GM12878 (cell line): ENCODE measurements around the gene TRPV6. TPM values are rescaled to one million over a fixed set of nuclear protein-coding genes. Genes with fewer than 3 reads are reported as not detected.

Experiments
- ATAC-seq: fragments of 200-7000 bp; cut with Tn5 transposase; 3 replicates; pipeline ENCODE4 v1.9.1; 2020; ENCODE audit warnings: mild to moderate bottlenecking, moderate library complexity
- BruUV-seq: library from RNA; stranded (reverse); fragments of 400-500 nt; replicated peaks from 2 replicates; lab custom pipeline; 2021; lab: Mats Ljungman, UMichigan
- CTCF ChIA-PET: fragments of 300-600 bp; sonication (Branson Sonifier 250); formaldehyde crosslinking; extraction: SDS; loops from one replicate; lab custom pipeline; 2021; ENCODE audit warnings: inconsistent platforms; lab: Yijun Ruan, JAX
- POLR2A ChIA-PET: fragments of 350-600 bp; formaldehyde crosslinking; extraction: SDS; loops from one replicate; lab custom pipeline; 2021; ENCODE audit warnings: inconsistent platforms; lab: Charles Lee
- RAD21 ChIA-PET: fragments of 300-600 bp; sonication (Branson Sonifier 250); formaldehyde crosslinking; loops from one replicate; lab custom pipeline; 2023; ENCODE audit warnings: antibody characterized with exemption; ENCODE audit not compliant: unreplicated experiment; lab: Charles Lee
- SMC1A ChIA-PET: fragments of 300-600 bp; sonication (Branson Sonifier 250); formaldehyde crosslinking; loops from one replicate; lab custom pipeline; 2023; ENCODE audit not compliant: unreplicated experiment, uncharacterized antibody; lab: Charles Lee
- DNase-seq: peaks from one replicate; pipeline ENCODE4 v3.0.0-alpha.2; 2011; ENCODE audit warnings: low read depth, low spot score
- FAIRE-seq: peaks from 3 replicates; lab custom pipeline; 2011; peaks lifted over from hg19 to GRCh38; lab: Jason Lieb, UNC
- H2AFZ ChIP-seq: 2 replicates; pipeline ENCODE4 v1.6.0; 2011; ENCODE audit warnings: low read depth, low read length, control low read depth; ENCODE audit not compliant: control insufficient read depth
- H3K27ac ChIP-seq: 2 replicates; pipeline ENCODE4 v1.5.1; 2011; ENCODE audit warnings: control low read depth; ENCODE audit not compliant: control insufficient read depth, insufficient read depth
- H3K27me3 ChIP-seq, 2 experiments: replicated peaks in 1 of 2; 2 replicates each; pipeline versions ENCODE4 v1.6.0 to v1.6.1; 2011; ENCODE audit warnings: low read length in 1 of 2; ENCODE audit not compliant: control insufficient read depth in 2 of 2, insufficient read depth in 2 of 2
- H3K36me3 ChIP-seq, 2 experiments: 2 replicates each; pipeline ENCODE4 v1.5.1; 2011; ENCODE audit warnings: low read length in 1 of 2; ENCODE audit not compliant: control insufficient read depth in 2 of 2, insufficient read depth in 2 of 2
- H3K4me1 ChIP-seq: 2 replicates; pipeline ENCODE4 v1.6.1; 2011; ENCODE audit warnings: mild to moderate bottlenecking, low read length, moderate library complexity, mixed read lengths; ENCODE audit not compliant: control insufficient read depth, insufficient read depth
- H3K4me2 ChIP-seq: 2 replicates; pipeline ENCODE4 v1.6.0; 2011; ENCODE audit warnings: control low read depth; ENCODE audit not compliant: control insufficient read depth, insufficient read depth
- H3K4me3 ChIP-seq: fragments of 200-600 bp; sonication (generic); 2 replicates; pipeline ENCODE4 v1.5.1; 2016
- H3K79me2 ChIP-seq: 2 replicates; pipeline ENCODE4 v1.6.0; 2011; ENCODE audit warnings: low read length; ENCODE audit not compliant: control insufficient read depth, insufficient read depth
- H3K9ac ChIP-seq: 2 replicates; pipeline ENCODE4 v1.8.0; 2011; ENCODE audit warnings: low read length, control low read depth, mixed read lengths; ENCODE audit not compliant: control insufficient read depth, insufficient read depth
- H3K9me3 ChIP-seq: replicated peaks from 3 replicates; pipeline ENCODE4 v1.5.1; 2011; ENCODE audit warnings: mild to moderate bottlenecking, low read length; ENCODE audit not compliant: control insufficient read depth, insufficient read depth
- H4K20me1 ChIP-seq: 2 replicates; pipeline ENCODE4 v1.6.0; 2011; ENCODE audit not compliant: control insufficient read depth, insufficient read depth
- CHD2 ChIP-seq: IDR thresholded peaks from 2 replicates; pipeline ENCODE4 v1.6.1; 2011; ENCODE audit warnings: low read depth, low read length, improper control_type of control experiment, borderline replicate concordance
- EZH2 ChIP-seq: IDR thresholded peaks from 2 replicates; pipeline ENCODE4 v1.6.1; 2012; ENCODE audit warnings: low read depth, mild to moderate bottlenecking, control low read depth, inconsistent platforms, low read length, borderline replicate concordance; ENCODE audit not compliant: control insufficient read depth
- FOXM1 ChIP-seq: IDR thresholded peaks from 2 replicates; pipeline ENCODE4 v1.6.1; 2012; ENCODE audit warnings: low read depth, mild to moderate bottlenecking, inconsistent platforms, low read length, moderate library complexity
- GABPA ChIP-seq: IDR thresholded peaks from 2 replicates; pipeline ENCODE4 v1.6.1; 2014; ENCODE audit warnings: antibody characterized with exemption, low read depth, mild to moderate bottlenecking, inconsistent platforms
- JUNB ChIP-seq: IDR thresholded peaks from 2 replicates; pipeline ENCODE4 v1.6.1; 2016; ENCODE audit warnings: antibody characterized with exemption, mild to moderate bottlenecking
- MTA2 ChIP-seq: fragments of 450-650 bp; IDR thresholded peaks from 2 replicates; pipeline ENCODE4 v1.6.1; 2016; ENCODE audit warnings: low read depth, mild to moderate bottlenecking, moderate library complexity
- RAD21 ChIP-seq: IDR thresholded peaks from 2 replicates; pipeline ENCODE4 v1.6.1; 2011; ENCODE audit warnings: mild to moderate bottlenecking, low read depth, low read length, moderate library complexity; ENCODE audit not compliant: insufficient read depth
- SP1 ChIP-seq: IDR thresholded peaks from one replicate; pipeline ENCODE4 v1.6.1; 2011; ENCODE audit warnings: low read depth, low read length
- TAF1 ChIP-seq: IDR thresholded peaks from 2 replicates; pipeline ENCODE4 v1.6.1; 2011; ENCODE audit warnings: mild to moderate bottlenecking, low read depth, low read length, borderline replicate concordance
- WGBS: methylation state at CpG from one replicate; pipeline ENCODE4 v1.1.6; 2016; ENCODE audit warnings: low lambda C conversion rate; ENCODE audit not compliant: insufficient replicate concordance, insufficient coverage; ENCODE audit errors: missing lambda C conversion rate; 5-methylcytosine and 5-hydroxymethylcytosine counted together
- in situ Hi-C: fragments of 300-500 bp; cut with MboI; formaldehyde crosslinking; loops from 9 replicates; pipeline ENCODE4 v1.14.3; 2018; ENCODE audit warnings: mixed read lengths
- intact Hi-C: fragments of 100-400 bp; cut with micrococcal nuclease; formaldehyde crosslinking; loops from one replicate; pipeline ENCODE4 v1.14.2; 2022; ENCODE audit not compliant: unreplicated experiment
- polyA plus RNA-seq, 11 experiments: library from polyadenylated mRNA; depleted of rRNA in 4 of 11; unstranded in 6 of 11; stranded (reverse) in 5 of 11; fragments of >200 nt; fragmentation: Nextera tagmentation in 4 of 11; fragmentation: Illumina TruSeq in 1 of 11; extraction: Ambion mirVana in 4 of 11; extraction: Trizol in 1 of 11; gene quantifications; 1 replicate in 1 of 11; 2 replicates in 10 of 11; pipeline versions ENCODE4 v1.2.1 to v1.2.3, GENCODE V29; 2011 to 2016; ENCODE audit warnings: inconsistent platforms in 2 of 11, missing spikeins in 2 of 11, low read depth in 1 of 11
- total RNA-seq, 4 experiments: library from RNA; depleted of rRNA in 3 of 4; stranded (reverse); fragments of >200 nt in 3 of 4; fragmentation: Illumina TruSeq in 1 of 4; extraction: Trizol in 1 of 4; gene quantifications; 2 replicates each; pipeline versions ENCODE4 v1.2.1 to v1.2.3, GENCODE V29; 2013 to 2021
- TF ChIP-seq, protein P1 (sequence below): IDR thresholded peaks from 2 replicates; pipeline ENCODE4 v1.6.1; 2012; ENCODE audit warnings: improper control_type of control experiment, low read depth, low read length; ENCODE audit not compliant: insufficient replicate concordance

TRPV6 gene
- total and polyA plus RNA-seq, 10 of the 15 experiments (the other 5 are each of a cell fraction or from before 2014, with no cell fraction given) = not detected

DNA sequence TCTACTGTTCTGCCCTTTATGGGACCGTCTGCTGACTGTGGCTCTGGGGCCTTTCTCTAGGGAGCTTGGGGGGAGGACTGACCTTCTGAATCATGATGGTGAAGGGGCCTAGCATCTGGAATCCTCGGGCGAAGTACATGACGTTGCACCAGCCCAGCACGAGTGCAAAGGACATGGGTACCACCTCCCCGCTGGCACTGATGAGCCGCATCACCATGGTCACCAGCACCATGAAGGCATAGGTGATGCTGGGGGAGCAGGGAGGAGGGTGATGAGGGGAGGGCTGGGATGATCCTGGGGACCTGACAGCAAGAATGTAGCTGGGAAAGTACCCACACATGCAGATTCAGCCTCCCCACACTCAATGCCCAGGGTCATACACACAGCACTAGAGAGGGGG lies 11.1 kb downstream of the TRPV6 start:
- WGBS = 35% methylated on average over 7 of the region's 7 CpGs
- no peaks in the 10 kb centered on the region for H3K79me2 ChIP-seq
- ChIA-PET CTCF (no interaction called here), RAD21 (no interaction called here), POLR2A (no interaction called here), SMC1A (no interaction called here)
- H3K4me2 ChIP-seq = no peak overlapping the region
- no peaks in the 10 kb centered on the region for H4K20me1 ChIP-seq
- H3K4me3 ChIP-seq = no peak overlapping the region
- H3K36me3 ChIP-seq = no peaks in the 10 kb centered on the region
- intact Hi-C loops (no loop called here), in situ Hi-C loops (loop anchor here (5.0 to 10.0 kb wide), 2 partner anchors 128 to 340 kb away; no protein-coding TSS in a partner anchor)
- FAIRE-seq = no peak
- H2AFZ ChIP-seq = no peak overlapping the region
- H3K27me3 ChIP-seq = no peaks in the 10 kb centered on the region
- no peaks in the 10 kb centered on the region for H3K4me1 ChIP-seq
- TF ChIP-seq, protein P1, sequence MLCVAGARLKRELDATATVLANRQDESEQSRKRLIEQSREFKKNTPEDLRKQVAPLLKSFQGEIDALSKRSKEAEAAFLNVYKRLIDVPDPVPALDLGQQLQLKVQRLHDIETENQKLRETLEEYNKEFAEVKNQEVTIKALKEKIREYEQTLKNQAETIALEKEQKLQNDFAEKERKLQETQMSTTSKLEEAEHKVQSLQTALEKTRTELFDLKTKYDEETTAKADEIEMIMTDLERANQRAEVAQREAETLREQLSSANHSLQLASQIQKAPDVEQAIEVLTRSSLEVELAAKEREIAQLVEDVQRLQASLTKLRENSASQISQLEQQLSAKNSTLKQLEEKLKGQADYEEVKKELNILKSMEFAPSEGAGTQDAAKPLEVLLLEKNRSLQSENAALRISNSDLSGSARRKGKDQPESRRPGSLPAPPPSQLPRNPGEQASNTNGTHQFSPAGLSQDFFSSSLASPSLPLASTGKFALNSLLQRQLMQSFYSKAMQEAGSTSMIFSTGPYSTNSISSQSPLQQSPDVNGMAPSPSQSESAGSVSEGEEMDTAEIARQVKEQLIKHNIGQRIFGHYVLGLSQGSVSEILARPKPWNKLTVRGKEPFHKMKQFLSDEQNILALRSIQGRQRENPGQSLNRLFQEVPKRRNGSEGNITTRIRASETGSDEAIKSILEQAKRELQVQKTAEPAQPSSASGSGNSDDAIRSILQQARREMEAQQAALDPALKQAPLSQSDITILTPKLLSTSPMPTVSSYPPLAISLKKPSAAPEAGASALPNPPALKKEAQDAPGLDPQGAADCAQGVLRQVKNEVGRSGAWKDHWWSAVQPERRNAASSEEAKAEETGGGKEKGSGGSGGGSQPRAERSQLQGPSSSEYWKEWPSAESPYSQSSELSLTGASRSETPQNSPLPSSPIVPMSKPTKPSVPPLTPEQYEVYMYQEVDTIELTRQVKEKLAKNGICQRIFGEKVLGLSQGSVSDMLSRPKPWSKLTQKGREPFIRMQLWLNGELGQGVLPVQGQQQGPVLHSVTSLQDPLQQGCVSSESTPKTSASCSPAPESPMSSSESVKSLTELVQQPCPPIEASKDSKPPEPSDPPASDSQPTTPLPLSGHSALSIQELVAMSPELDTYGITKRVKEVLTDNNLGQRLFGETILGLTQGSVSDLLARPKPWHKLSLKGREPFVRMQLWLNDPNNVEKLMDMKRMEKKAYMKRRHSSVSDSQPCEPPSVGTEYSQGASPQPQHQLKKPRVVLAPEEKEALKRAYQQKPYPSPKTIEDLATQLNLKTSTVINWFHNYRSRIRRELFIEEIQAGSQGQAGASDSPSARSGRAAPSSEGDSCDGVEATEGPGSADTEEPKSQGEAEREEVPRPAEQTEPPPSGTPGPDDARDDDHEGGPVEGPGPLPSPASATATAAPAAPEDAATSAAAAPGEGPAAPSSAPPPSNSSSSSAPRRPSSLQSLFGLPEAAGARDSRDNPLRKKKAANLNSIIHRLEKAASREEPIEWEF = no peak
- no peak for TF ChIP-seq CHD2
- no peak for TF ChIP-seq FOXM1
- no peak for TF ChIP-seq EZH2
- no peak for TF ChIP-seq RAD21
- no peak for TF ChIP-seq GABPA
- TF ChIP-seq JUNB = no peak
- no peak for TF ChIP-seq SP1
- no peak for TF ChIP-seq TAF1
- TF ChIP-seq MTA2 = no peak
- BruUV-seq = no TSS peak
- ATAC-seq = no peak
- DNase-seq = no peak
- H3K27ac ChIP-seq = no peak overlapping the region
- no peaks in the 10 kb centered on the region; the same call in 2 of the 3 replicates for H3K9me3 ChIP-seq
- no peak overlapping the region for H3K9ac ChIP-seq
